PC-3 (cell line): ENCODE data around the gene SCGB1D1. TPM values are rescaled to one million over a fixed set of nuclear protein-coding genes. Genes with fewer than 3 reads are reported as not detected.

Experiments used
- ATAC-seq: fragments of 200-7000 bp; cut with Tn5 transposase; 2 replicates; pipeline ENCODE4 v1.9.1; 2020; ENCODE audit warnings: mild to moderate bottlenecking, moderate library complexity
- BruUV-seq: library from RNA; stranded (reverse); fragments of 400-500 nt; replicated peaks from 2 replicates; lab custom pipeline; 2021; lab: Mats Ljungman, UMichigan
- CTCF ChIA-PET: fragments of 300-600 bp; sonication (Branson Sonifier 250); formaldehyde crosslinking; loops from one replicate; lab custom pipeline; 2022; ENCODE audit warnings: antibody characterized with exemption; lab: Charles Lee
- POLR2A ChIA-PET: fragments of 300-600 bp; sonication (Branson Sonifier 250); formaldehyde crosslinking; loops from one replicate; lab custom pipeline; 2022; ENCODE audit warnings: antibody characterized with exemption; ENCODE audit not compliant: unreplicated experiment; lab: Charles Lee
- DNase-seq: peaks from one replicate; pipeline ENCODE4 v3.0.0-alpha.2; 2015
- H2AFZ ChIP-seq: fragments of 300-600 bp; sonication (generic); 2 replicates; pipeline ENCODE4 v1.6.0; 2016; ENCODE audit warnings: antibody characterized with exemption, low read length
- H3F3A ChIP-seq: fragments of 300-600 bp; sonication (generic); one replicate; pipeline ENCODE4 v1.6.0; 2017; ENCODE audit warnings: antibody characterized with exemption, low read length, control low read depth, mild to moderate bottlenecking; ENCODE audit not compliant: unreplicated experiment
- H3K27ac ChIP-seq: fragments of 300-600 bp; sonication (generic); 2 replicates; pipeline ENCODE4 v1.5.1; 2016; ENCODE audit warnings: mild to moderate bottlenecking, low read length
- H3K27me3 ChIP-seq: fragments of 300-600 bp; sonication (generic); 2 replicates; pipeline ENCODE4 v1.6.1; 2016; ENCODE audit warnings: low read length, mixed read lengths
- H3K36me3 ChIP-seq: fragments of 300-600 bp; sonication (generic); 2 replicates; pipeline ENCODE4 v1.6.1; 2016; ENCODE audit warnings: low read depth, mixed run types, low read length, mixed read lengths
- H3K4me1 ChIP-seq: fragments of 300-600 bp; sonication (generic); 2 replicates; pipeline ENCODE4 v1.5.1; 2016; ENCODE audit warnings: low read length; ENCODE audit not compliant: insufficient read depth
- H3K4me2 ChIP-seq: fragments of 300-600 bp; sonication (generic); 2 replicates; pipeline ENCODE4 v1.6.0; 2016; ENCODE audit warnings: low read length
- H3K4me3 ChIP-seq: fragments of 300-600 bp; sonication (generic); 2 replicates; pipeline ENCODE4 v1.5.1; 2016; ENCODE audit warnings: mild to moderate bottlenecking, low read length, mixed read lengths
- H3K79me2 ChIP-seq: fragments of 300-600 bp; sonication (generic); 2 replicates; pipeline ENCODE4 v1.6.1; 2017; ENCODE audit warnings: low read length, mixed read lengths
- H3K9ac ChIP-seq: fragments of 300-600 bp; sonication (generic); 2 replicates; pipeline ENCODE4 v1.6.0; 2016; ENCODE audit warnings: mild to moderate bottlenecking, low read length
- H3K9me2 ChIP-seq: fragments of 300-600 bp; sonication (generic); replicated peaks from 2 replicates; pipeline ENCODE4 v1.6.1; 2016; ENCODE audit warnings: mixed run types, low read length, mixed read lengths
- H3K9me3 ChIP-seq: fragments of 300-600 bp; sonication (generic); 2 replicates; pipeline ENCODE4 v1.6.1; 2016; ENCODE audit warnings: low read length, mixed read lengths
- H4K20me1 ChIP-seq: fragments of 300-600 bp; sonication (generic); 2 replicates; pipeline ENCODE4 v1.6.1; 2016; ENCODE audit warnings: low read length, mixed read lengths
- EZH2 ChIP-seq: fragments of 300-600 bp; sonication (generic); IDR thresholded peaks from one replicate; pipeline ENCODE4 v1.6.1; 2017; ENCODE audit warnings: antibody characterized with exemption, mild to moderate bottlenecking, low read length; ENCODE audit not compliant: unreplicated experiment
- EZH2phosphoT487 ChIP-seq: fragments of 300-600 bp; sonication (generic); IDR thresholded peaks from 2 replicates; pipeline ENCODE4 v1.6.1; 2018; ENCODE audit warnings: mild to moderate bottlenecking, antibody characterized with exemption, low read length, borderline replicate concordance
- intact Hi-C: fragments of 100-400 bp; cut with micrococcal nuclease; formaldehyde crosslinking; loops from 2 replicates; pipeline ENCODE4 v1.9.0; 2023
- total RNA-seq: library from RNA; depleted of rRNA; stranded (reverse); fragments of >200 nt; gene quantifications from 2 replicates; pipeline ENCODE4 v1.2.3, GENCODE V29; 2014
- TF ChIP-seq, protein P1 (sequence below): fragments of 300-600 bp; sonication (generic); conservative IDR thresholded peaks from 2 replicates; pipeline ENCODE4 v1.5.1; 2017; ENCODE audit warnings: antibody characterized with exemption, low read depth, mild to moderate bottlenecking, low read length

The SCGB1D1 gene
- total RNA-seq, 1 experiment from 2014 or later: not detected

DNA sequence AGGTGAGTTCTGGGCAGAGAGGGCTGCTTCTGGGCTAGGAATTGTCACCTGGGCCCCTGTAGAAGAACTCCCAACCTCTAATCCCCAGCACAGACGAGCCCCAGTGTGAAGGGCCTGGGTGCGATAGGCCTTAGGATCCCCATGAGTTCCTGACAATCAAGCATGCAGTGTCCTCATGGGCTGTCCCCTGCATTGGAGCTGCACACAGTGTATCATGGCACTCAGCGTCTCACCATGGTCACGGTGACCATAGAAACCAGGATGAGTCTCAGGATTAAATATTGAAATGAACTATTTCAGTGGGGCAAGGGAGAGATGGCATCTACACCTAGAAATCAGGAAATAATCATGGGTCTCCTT is 18.7 kb downstream of the SCGB1D1 start:
- POLR2A ChIA-PET: no interaction called here
- Histone ChIP-seq H3K27ac (no peak overlapping the region), H3K4me2 (0 out of 2 replicates have a peak overlapping the region, but pooled peaks have one; percentile 9), H3K27me3 (peaks cover 30% of the 10 kb centered on the region), H3K79me2 (no peaks in the 10 kb centered on the region), H4K20me1 (no peaks in the 10 kb centered on the region), H3K9ac (no peak overlapping the region), H3K36me3 (no peaks in the 10 kb centered on the region), H3K4me1 (peaks cover 6% of the 10 kb centered on the region; the same call in 1 of the 2 replicates), H3K4me3 (no peak overlapping the region), H3K9me3 (no peaks in the 10 kb centered on the region), H2AFZ (no peak overlapping the region), H3F3A (no peaks in the 10 kb centered on the region), H3K9me2 (no peaks in the 10 kb centered on the region)
- no TSS peak for BruUV-seq
- intact Hi-C loops: loop anchor here (1.0 to 10.0 kb wide), 2 partner anchors 37 to 334 kb away; no protein-coding TSS in a partner anchor
- ATAC-seq: no peak
- TF ChIP-seq, protein P1, sequence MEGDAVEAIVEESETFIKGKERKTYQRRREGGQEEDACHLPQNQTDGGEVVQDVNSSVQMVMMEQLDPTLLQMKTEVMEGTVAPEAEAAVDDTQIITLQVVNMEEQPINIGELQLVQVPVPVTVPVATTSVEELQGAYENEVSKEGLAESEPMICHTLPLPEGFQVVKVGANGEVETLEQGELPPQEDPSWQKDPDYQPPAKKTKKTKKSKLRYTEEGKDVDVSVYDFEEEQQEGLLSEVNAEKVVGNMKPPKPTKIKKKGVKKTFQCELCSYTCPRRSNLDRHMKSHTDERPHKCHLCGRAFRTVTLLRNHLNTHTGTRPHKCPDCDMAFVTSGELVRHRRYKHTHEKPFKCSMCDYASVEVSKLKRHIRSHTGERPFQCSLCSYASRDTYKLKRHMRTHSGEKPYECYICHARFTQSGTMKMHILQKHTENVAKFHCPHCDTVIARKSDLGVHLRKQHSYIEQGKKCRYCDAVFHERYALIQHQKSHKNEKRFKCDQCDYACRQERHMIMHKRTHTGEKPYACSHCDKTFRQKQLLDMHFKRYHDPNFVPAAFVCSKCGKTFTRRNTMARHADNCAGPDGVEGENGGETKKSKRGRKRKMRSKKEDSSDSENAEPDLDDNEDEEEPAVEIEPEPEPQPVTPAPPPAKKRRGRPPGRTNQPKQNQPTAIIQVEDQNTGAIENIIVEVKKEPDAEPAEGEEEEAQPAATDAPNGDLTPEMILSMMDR: no peak
- DNase-seq: no peak
- CTCF ChIA-PET: no interaction called here

DNA sequence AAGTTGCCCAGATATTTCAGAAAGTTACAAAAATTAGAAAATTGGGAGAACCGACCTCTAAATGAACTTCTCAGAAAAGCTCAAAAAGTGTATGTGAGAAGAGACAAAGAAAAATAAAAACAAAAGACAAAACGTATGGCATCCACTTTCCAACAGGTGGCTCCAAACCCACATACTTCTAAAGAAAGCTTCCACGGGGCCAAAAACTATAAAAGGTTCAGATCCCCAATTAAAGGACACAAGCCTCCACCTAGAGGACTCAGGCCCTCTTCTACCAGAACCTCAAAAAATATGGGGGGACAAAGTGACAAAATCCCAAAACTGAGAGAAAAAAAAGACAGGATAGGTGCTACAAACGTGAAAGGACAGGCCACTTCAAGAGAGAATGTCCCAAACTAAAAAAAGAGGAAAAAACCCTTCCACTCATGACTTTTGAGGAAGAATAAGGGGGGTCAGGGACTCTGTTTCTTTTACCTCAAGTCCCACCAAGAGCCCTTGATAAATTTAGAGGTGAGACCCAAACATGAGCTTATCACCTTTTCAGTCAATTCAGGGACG is 27.3 kb downstream of the SCGB1D1 start:
- no TSS peak for BruUV-seq
- no peaks in the 10 kb centered on the region for H3K79me2 ChIP-seq
- no peak overlapping the region for H3K27ac ChIP-seq
- H3K9ac ChIP-seq: no peak overlapping the region
- intact Hi-C loops: loop anchor here (1.0 kb wide), 2 partner anchors 94 to 161 kb away; no protein-coding TSS in a partner anchor
- DNase-seq (peak; percentile 66), ATAC-seq (peak; percentile 38; the same call in 1 of the 2 replicates)
- H3F3A ChIP-seq: no peaks in the 10 kb centered on the region
- TF ChIP-seq, protein P1: peak; percentile 89
- TF ChIP-seq EZH2phosphoT487: no peak
- no peak for TF ChIP-seq EZH2
- H3K4me2 ChIP-seq: no peak overlapping the region
- POLR2A ChIA-PET: no interaction called here
- H2AFZ ChIP-seq: no peak overlapping the region
- CTCF ChIA-PET: interaction anchor here (0.6 to 1.1 kb wide), 5 partner anchors 93 to 161 kb away, joined by 3 to 5 read pairs (median 4); partner anchors contain the start of gene ASRGL1
- no peaks in the 10 kb centered on the region for H3K9me2 ChIP-seq
- no peaks in the 10 kb centered on the region for H3K4me1 ChIP-seq
- peaks cover 19% of the 10 kb centered on the region; the same call in 1 of the 2 replicates for H3K27me3 ChIP-seq
- H3K36me3 ChIP-seq: no peaks in the 10 kb centered on the region
- peaks cover 6% of the 10 kb centered on the region; the same call in 1 of the 2 replicates for H3K9me3 ChIP-seq
- H3K4me3 ChIP-seq: no peak overlapping the region
- no peaks in the 10 kb centered on the region for H4K20me1 ChIP-seq

DNA sequence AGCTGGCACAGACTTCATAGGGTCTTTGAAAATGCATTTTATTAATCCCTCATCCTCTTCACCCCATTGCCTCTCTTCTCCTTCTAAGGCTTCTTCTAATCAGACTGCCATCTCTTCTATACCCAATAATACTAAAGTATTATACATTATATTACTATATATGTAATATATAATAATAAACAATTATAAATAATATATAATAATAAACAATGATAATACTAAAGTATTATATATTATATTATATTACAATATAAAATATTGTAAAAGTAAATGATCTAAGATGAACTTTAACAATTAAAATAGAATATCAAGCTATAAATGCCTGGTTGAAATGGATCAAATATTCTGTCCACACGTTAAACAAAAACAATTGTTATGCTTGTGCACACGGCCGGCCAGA is 31.5 kb downstream of the SCGB1D1 start:
- H3K27ac ChIP-seq: no peak overlapping the region
- no peaks in the 10 kb centered on the region for H3F3A ChIP-seq
- H3K4me1 ChIP-seq: no peaks in the 10 kb centered on the region
- ATAC-seq (no peak), DNase-seq (no peak)
- no peak overlapping the region for H3K4me2 ChIP-seq
- TF ChIP-seq, protein P1: no peak
- no peak for TF ChIP-seq EZH2
- no peak for TF ChIP-seq EZH2phosphoT487
- no peaks in the 10 kb centered on the region for H3K27me3 ChIP-seq
- no TSS peak for BruUV-seq
- ChIA-PET CTCF (interaction anchor here (0.6 kb wide), 1 partner anchor 107 kb away, joined by 3 read pairs; no protein-coding TSS in a partner anchor), POLR2A (no interaction called here)
- no peak overlapping the region for H2AFZ ChIP-seq
- H3K36me3 ChIP-seq: no peaks in the 10 kb centered on the region
- no peaks in the 10 kb centered on the region for H3K79me2 ChIP-seq
- intact Hi-C loops: no loop called here
- no peak overlapping the region for H3K9ac ChIP-seq
- no peak overlapping the region for H3K4me3 ChIP-seq
- H3K9me2 ChIP-seq: no peaks in the 10 kb centered on the region
- H3K9me3 ChIP-seq: peaks cover 34% of the 10 kb centered on the region
- H4K20me1 ChIP-seq: no peaks in the 10 kb centered on the region
